Upper lobe of left lung (tissue), 4 donors: ENCODE measurements around the gene MAN1C1.

Experiments
- CTCF ChIP-seq, 6 experiments: fragments of 450-650 bp in 4 of 6; fragments of 200-600 bp in 2 of 6; sonication (generic) in 2 of 6; IDR thresholded peaks; one replicate each; pipeline ENCODE4 v1.5.1; 2016 to 2019; ENCODE audit warnings: antibody characterized with exemption in 6 of 6
- EP300 ChIP-seq, 4 donors: sonication (generic); formaldehyde crosslinking; IDR thresholded peaks; one replicate each; pipeline ENCODE4 v1.5.1; 2017; ENCODE audit warnings: antibody characterized with exemption in 4 of 4, control low read depth in 2 of 4
- POLR2A ChIP-seq, 4 donors: fragments of 450-650 bp; IDR thresholded peaks; one replicate each; pipeline ENCODE4 v1.5.1; 2016 to 2017; ENCODE audit warnings: antibody characterized with exemption in 4 of 4, mild to moderate bottlenecking in 2 of 4

- TF ChIP-seq POLR2A (IDR thresholded peaks at IDR 0.05) (no peak), CTCF (IDR thresholded peaks at IDR 0.05) (peak in 4 of 6 experiments; percentile 6 to 34 (median 16)), EP300 (IDR thresholded peaks at IDR 0.05) (no peak)
Observed at GRCh38 chr1:25692560-25692959, 76.0 kb downstream of the MAN1C1 start.
